K562 (cell line): ENCODE measurements around the gene EGFL7.

Experiments used
- CEBPG ChIP-seq, 3 experiments: fragments of 200-800 bp in 1 of 3; sonication (Bioruptor generic) in 1 of 3; sonication (generic) in 1 of 3; formaldehyde crosslinking in 1 of 3; IDR thresholded peaks in 2 of 3; conservative IDR thresholded peaks in 1 of 3; 2 replicates each; pipeline versions ENCODE4 v1.6.1 to v1.8.0; 2016 to 2022; ENCODE audit warnings: missing compliant biosample characterization in 2 of 3, missing genetic modification characterization in 2 of 3, mild to moderate bottlenecking in 1 of 3, missing genetic modification reagents in 1 of 3
- ETV6 ChIP-seq, 3 experiments: fragments of 150-350 bp in 1 of 3; sonication (generic) in 1 of 3; formaldehyde crosslinking in 1 of 3; IDR thresholded peaks; 2 replicates each; pipeline versions ENCODE4 v1.6.1 to v1.8.0; 2014 to 2022; ENCODE audit warnings: borderline replicate concordance in 2 of 3, low read depth in 2 of 3, antibody characterized with exemption in 1 of 3, low read length in 1 of 3, mild to moderate bottlenecking in 1 of 3, missing genetic modification reagents in 1 of 3
- KDM1A ChIP-seq, 2 experiments: fragments of 450-650 bp; IDR thresholded peaks; 2 replicates each; pipeline ENCODE4 v1.6.1; 2016; ENCODE audit warnings: mild to moderate bottlenecking in 2 of 2
- KLF13 ChIP-seq: fragments of 450-650 bp; IDR thresholded peaks from 2 replicates; pipeline ENCODE4 v1.6.1; 2016; ENCODE audit warnings: missing genetic modification characterization, low read depth, mild to moderate bottlenecking, missing compliant biosample characterization, moderate library complexity, borderline replicate concordance
- POLR2AphosphoS5 ChIP-seq: IDR thresholded peaks from 2 replicates; pipeline ENCODE4 v1.6.1; 2011; ENCODE audit warnings: mild to moderate bottlenecking, low read depth, low read length, moderate library complexity; ENCODE audit not compliant: control insufficient read depth, insufficient read depth
- ZBTB7A ChIP-seq: IDR thresholded peaks from 2 replicates; pipeline ENCODE4 v1.6.1; 2011; ENCODE audit warnings: low read depth, mild to moderate bottlenecking, low read length, moderate library complexity, borderline replicate concordance; ENCODE audit not compliant: control insufficient read depth
- ZNF184 ChIP-seq: sonication (generic); formaldehyde crosslinking; IDR thresholded peaks from 2 replicates; pipeline ENCODE4 v1.5.0; 2020; ENCODE audit warnings: missing genetic modification reagents
- TF ChIP-seq, protein P1 (sequence below): sonication (generic); formaldehyde crosslinking; IDR thresholded peaks from 2 replicates; pipeline ENCODE4 v1.8.0; 2023; ENCODE audit warnings: missing genetic modification reagents, mild to moderate bottlenecking, borderline replicate concordance
- TF ChIP-seq, protein P2 (sequence below): fragments of 450-650 bp; formaldehyde crosslinking; IDR thresholded peaks from 2 replicates; pipeline ENCODE4 v1.4.0; 2022; ENCODE audit warnings: missing genetic modification characterization
- TF ChIP-seq, protein P3 (sequence below), 3 experiments: IDR thresholded peaks in 2 of 3; conservative IDR thresholded peaks in 1 of 3; 2 replicates each; pipeline ENCODE4 v1.5.1; 2011 to 2012; ENCODE audit warnings: low read length in 3 of 3, mild to moderate bottlenecking in 3 of 3, control low read depth in 2 of 3, improper control_type of control experiment in 1 of 3, inconsistent platforms in 1 of 3, low read depth in 1 of 3, mixed read lengths in 1 of 3, moderate library complexity in 1 of 3; ENCODE audit not compliant: insufficient read depth in 2 of 3
- TF ChIP-seq, protein P4 (sequence below): fragments of 450-650 bp; IDR thresholded peaks from 2 replicates; pipeline ENCODE4 v1.6.1; 2016; ENCODE audit warnings: antibody characterized with exemption
- TF ChIP-seq, protein P5 (sequence below), 2 experiments: fragments of 450-650 bp; formaldehyde crosslinking in 1 of 2; IDR thresholded peaks; 2 replicates each; pipeline versions ENCODE4 v1.4.0 to v1.6.1; 2014 to 2020; ENCODE audit warnings: mild to moderate bottlenecking in 2 of 2, borderline replicate concordance in 1 of 2, low read depth in 1 of 2

DNA sequence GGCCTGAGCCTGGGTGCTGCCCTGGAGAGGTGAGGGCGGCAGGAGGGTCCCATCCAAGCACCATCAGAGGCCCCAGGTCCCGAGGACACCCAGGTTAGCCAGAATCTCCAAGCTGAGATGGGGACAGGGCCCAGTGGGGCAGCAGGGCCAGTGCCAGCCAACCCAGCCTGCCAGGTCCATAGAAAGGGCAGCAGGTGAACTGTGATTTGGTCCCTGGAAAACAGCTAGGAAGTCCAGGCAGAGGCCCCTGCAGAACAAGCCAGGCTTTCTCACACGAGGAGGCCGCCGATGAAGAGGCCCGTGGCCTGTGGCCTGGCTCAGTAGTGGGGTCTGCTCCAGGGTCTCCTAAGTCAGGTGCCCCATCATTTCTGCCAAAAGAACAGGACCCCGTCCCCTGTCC is 22.5 kb downstream of the EGFL7 start:
- TF ChIP-seq KLF13 (tag), result no peak
- no peak for TF ChIP-seq ZBTB7A
- TF ChIP-seq, protein P1, sequence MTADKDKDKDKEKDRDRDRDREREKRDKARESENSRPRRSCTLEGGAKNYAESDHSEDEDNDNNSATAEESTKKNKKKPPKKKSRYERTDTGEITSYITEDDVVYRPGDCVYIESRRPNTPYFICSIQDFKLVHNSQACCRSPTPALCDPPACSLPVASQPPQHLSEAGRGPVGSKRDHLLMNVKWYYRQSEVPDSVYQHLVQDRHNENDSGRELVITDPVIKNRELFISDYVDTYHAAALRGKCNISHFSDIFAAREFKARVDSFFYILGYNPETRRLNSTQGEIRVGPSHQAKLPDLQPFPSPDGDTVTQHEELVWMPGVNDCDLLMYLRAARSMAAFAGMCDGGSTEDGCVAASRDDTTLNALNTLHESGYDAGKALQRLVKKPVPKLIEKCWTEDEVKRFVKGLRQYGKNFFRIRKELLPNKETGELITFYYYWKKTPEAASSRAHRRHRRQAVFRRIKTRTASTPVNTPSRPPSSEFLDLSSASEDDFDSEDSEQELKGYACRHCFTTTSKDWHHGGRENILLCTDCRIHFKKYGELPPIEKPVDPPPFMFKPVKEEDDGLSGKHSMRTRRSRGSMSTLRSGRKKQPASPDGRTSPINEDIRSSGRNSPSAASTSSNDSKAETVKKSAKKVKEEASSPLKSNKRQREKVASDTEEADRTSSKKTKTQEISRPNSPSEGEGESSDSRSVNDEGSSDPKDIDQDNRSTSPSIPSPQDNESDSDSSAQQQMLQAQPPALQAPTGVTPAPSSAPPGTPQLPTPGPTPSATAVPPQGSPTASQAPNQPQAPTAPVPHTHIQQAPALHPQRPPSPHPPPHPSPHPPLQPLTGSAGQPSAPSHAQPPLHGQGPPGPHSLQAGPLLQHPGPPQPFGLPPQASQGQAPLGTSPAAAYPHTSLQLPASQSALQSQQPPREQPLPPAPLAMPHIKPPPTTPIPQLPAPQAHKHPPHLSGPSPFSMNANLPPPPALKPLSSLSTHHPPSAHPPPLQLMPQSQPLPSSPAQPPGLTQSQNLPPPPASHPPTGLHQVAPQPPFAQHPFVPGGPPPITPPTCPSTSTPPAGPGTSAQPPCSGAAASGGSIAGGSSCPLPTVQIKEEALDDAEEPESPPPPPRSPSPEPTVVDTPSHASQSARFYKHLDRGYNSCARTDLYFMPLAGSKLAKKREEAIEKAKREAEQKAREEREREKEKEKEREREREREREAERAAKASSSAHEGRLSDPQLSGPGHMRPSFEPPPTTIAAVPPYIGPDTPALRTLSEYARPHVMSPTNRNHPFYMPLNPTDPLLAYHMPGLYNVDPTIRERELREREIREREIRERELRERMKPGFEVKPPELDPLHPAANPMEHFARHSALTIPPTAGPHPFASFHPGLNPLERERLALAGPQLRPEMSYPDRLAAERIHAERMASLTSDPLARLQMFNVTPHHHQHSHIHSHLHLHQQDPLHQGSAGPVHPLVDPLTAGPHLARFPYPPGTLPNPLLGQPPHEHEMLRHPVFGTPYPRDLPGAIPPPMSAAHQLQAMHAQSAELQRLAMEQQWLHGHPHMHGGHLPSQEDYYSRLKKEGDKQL (CRISPR knock-in tag), result no peak
- no peak for TF ChIP-seq CEBPG (CRISPR knock-in tag; IDR thresholded peaks at IDR 0.05)
- no peak for TF ChIP-seq CEBPG (tag; conservative IDR thresholded peaks at IDR 0.05 in 1 of 2, IDR thresholded peaks at IDR 0.05 in 1 of 2)
- TF ChIP-seq, protein P2, sequence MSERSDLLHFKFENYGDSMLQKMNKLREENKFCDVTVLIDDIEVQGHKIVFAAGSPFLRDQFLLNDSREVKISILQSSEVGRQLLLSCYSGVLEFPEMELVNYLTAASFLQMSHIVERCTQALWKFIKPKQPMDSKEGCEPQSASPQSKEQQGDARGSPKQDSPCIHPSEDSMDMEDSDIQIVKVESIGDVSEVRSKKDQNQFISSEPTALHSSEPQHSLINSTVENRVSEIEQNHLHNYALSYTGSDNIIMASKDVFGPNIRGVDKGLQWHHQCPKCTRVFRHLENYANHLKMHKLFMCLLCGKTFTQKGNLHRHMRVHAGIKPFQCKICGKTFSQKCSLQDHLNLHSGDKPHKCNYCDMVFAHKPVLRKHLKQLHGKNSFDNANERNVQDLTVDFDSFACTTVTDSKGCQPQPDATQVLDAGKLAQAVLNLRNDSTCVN (CRISPR knock-in tag), result no peak
- TF ChIP-seq KDM1A (IDR thresholded peaks at IDR 0.05), result no peak
- no peak for TF ChIP-seq ZNF184
- TF ChIP-seq, protein P3, sequence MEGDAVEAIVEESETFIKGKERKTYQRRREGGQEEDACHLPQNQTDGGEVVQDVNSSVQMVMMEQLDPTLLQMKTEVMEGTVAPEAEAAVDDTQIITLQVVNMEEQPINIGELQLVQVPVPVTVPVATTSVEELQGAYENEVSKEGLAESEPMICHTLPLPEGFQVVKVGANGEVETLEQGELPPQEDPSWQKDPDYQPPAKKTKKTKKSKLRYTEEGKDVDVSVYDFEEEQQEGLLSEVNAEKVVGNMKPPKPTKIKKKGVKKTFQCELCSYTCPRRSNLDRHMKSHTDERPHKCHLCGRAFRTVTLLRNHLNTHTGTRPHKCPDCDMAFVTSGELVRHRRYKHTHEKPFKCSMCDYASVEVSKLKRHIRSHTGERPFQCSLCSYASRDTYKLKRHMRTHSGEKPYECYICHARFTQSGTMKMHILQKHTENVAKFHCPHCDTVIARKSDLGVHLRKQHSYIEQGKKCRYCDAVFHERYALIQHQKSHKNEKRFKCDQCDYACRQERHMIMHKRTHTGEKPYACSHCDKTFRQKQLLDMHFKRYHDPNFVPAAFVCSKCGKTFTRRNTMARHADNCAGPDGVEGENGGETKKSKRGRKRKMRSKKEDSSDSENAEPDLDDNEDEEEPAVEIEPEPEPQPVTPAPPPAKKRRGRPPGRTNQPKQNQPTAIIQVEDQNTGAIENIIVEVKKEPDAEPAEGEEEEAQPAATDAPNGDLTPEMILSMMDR (IDR thresholded peaks at IDR 0.05 in 2 of 3, conservative IDR thresholded peaks at IDR 0.05 in 1 of 3; ENCODE audit: insufficient read depth in 2 of 3, low read depth in 1 of 3, low read length in 3 of 3), result no peak
- TF ChIP-seq POLR2AphosphoS5, result no peak
- TF ChIP-seq, protein P4, sequence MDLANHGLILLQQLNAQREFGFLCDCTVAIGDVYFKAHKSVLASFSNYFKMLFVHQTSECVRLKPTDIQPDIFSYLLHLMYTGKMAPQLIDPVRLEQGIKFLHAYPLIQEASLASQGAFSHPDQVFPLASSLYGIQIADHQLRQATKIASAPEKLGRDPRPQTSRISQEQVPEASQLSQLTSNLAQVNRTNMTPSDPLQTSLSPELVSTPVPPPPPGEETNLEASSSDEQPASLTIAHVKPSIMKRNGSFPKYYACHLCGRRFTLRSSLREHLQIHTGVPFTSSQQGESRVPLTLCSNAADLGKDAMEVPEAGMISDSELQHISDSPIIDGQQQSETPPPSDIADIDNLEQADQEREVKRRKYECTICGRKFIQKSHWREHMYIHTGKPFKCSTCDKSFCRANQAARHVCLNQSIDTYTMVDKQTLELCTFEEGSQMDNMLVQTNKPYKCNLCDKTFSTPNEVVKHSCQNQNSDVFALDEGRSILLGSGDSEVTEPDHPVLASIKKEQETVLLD, result no peak
- TF ChIP-seq, protein P5, sequence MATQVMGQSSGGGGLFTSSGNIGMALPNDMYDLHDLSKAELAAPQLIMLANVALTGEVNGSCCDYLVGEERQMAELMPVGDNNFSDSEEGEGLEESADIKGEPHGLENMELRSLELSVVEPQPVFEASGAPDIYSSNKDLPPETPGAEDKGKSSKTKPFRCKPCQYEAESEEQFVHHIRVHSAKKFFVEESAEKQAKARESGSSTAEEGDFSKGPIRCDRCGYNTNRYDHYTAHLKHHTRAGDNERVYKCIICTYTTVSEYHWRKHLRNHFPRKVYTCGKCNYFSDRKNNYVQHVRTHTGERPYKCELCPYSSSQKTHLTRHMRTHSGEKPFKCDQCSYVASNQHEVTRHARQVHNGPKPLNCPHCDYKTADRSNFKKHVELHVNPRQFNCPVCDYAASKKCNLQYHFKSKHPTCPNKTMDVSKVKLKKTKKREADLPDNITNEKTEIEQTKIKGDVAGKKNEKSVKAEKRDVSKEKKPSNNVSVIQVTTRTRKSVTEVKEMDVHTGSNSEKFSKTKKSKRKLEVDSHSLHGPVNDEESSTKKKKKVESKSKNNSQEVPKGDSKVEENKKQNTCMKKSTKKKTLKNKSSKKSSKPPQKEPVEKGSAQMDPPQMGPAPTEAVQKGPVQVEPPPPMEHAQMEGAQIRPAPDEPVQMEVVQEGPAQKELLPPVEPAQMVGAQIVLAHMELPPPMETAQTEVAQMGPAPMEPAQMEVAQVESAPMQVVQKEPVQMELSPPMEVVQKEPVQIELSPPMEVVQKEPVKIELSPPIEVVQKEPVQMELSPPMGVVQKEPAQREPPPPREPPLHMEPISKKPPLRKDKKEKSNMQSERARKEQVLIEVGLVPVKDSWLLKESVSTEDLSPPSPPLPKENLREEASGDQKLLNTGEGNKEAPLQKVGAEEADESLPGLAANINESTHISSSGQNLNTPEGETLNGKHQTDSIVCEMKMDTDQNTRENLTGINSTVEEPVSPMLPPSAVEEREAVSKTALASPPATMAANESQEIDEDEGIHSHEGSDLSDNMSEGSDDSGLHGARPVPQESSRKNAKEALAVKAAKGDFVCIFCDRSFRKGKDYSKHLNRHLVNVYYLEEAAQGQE (IDR thresholded peaks at IDR 0.05; ENCODE audit: borderline replicate concordance), result no peak
- TF ChIP-seq, protein P5 (CRISPR knock-in tag; IDR thresholded peaks at IDR 0.05; ENCODE audit: low read depth), result no peak
- no peak for TF ChIP-seq ETV6 (IDR thresholded peaks at IDR 0.05; ENCODE audit: borderline replicate concordance in 1 of 2, low read depth in 2 of 2, low read length in 1 of 2)
- TF ChIP-seq ETV6 (CRISPR knock-in tag; IDR thresholded peaks at IDR 0.05; ENCODE audit: borderline replicate concordance), result no peak
